SK-N-MC (cell line): ENCODE results near the gene SLC37A1.

Source experiments
- DNase-seq: peaks from one replicate; pipeline ENCODE4 v3.0.0-alpha.2; 2011; ENCODE audit warnings: low read depth, low spot score
- H3K27ac ChIP-seq: fragments of 200-600 bp; sonication (generic); 2 replicates; pipeline ENCODE4 v1.5.1; 2016; ENCODE audit warnings: mixed run types
- H3K36me3 ChIP-seq: fragments of 200-600 bp; sonication (generic); 2 replicates; pipeline ENCODE4 v1.6.1; 2017; ENCODE audit warnings: antibody characterized with exemption, low read length, mixed read lengths; ENCODE audit not compliant: insufficient read depth
- H3K4me3 ChIP-seq: fragments of 200-600 bp; sonication (generic); 2 replicates; pipeline ENCODE4 v1.5.1; 2016
- H3K9ac ChIP-seq: fragments of 200-600 bp; sonication (generic); 2 replicates; pipeline ENCODE4 v1.8.0; 2017; ENCODE audit warnings: mixed run types, mixed read lengths; ENCODE audit not compliant: insufficient read length
- H3K9me3 ChIP-seq: fragments of 200-600 bp; sonication (generic); 2 replicates; pipeline ENCODE4 v1.6.1; 2017; ENCODE audit warnings: low read depth, mild to moderate bottlenecking, antibody characterized with exemption, low read length, moderate library complexity, mixed read lengths
- EZH2 ChIP-seq: fragments of 200-600 bp; sonication (generic); IDR thresholded peaks from one replicate; pipeline ENCODE4 v1.6.1; 2017; ENCODE audit warnings: antibody characterized with exemption
- FOXP2 ChIP-seq: optimal IDR thresholded peaks from 2 replicates; pipeline ENCODE3; 2011; ENCODE audit warnings: mild to moderate bottlenecking, moderate library complexity; ENCODE audit not compliant: insufficient read depth; ENCODE audit errors: extremely low read length, control extremely low read depth
- POLR2AphosphoS5 ChIP-seq: IDR thresholded peaks from 2 replicates; pipeline ENCODE4 v1.6.1; 2012; ENCODE audit warnings: mild to moderate bottlenecking, low read depth, low read length, borderline replicate concordance

Gene SLC37A1

GRCh38 chr21:42475526-42476387 lies 37.9 kb upstream of the SLC37A1 start:
- H3K9me3 ChIP-seq = no peaks in the 10 kb centered on the region
- H3K36me3 ChIP-seq = no peaks in the 10 kb centered on the region
- no peak overlapping the region for H3K27ac ChIP-seq
- DNase-seq = no peak
- H3K4me3 ChIP-seq = no peak overlapping the region
- H3K9ac ChIP-seq = no peak overlapping the region
- TF ChIP-seq EZH2 = no peak
- no peak for TF ChIP-seq POLR2AphosphoS5
- TF ChIP-seq FOXP2 = no peak

GRCh38 chr21:42476388-42477331 lies 37.0 kb upstream of the SLC37A1 start:
- no peaks in the 10 kb centered on the region for H3K9me3 ChIP-seq
- no peak overlapping the region for H3K27ac ChIP-seq
- DNase-seq = no peak
- no peak overlapping the region for H3K9ac ChIP-seq
- H3K36me3 ChIP-seq = no peaks in the 10 kb centered on the region
- H3K4me3 ChIP-seq = no peak overlapping the region
- no peak for TF ChIP-seq EZH2
- no peak for TF ChIP-seq POLR2AphosphoS5
- TF ChIP-seq FOXP2 = no peak

- no peak overlapping the region for H3K9ac ChIP-seq
- H3K36me3 ChIP-seq = no peaks in the 10 kb centered on the region
- no peak overlapping the region for H3K27ac ChIP-seq
- no peaks in the 10 kb centered on the region for H3K9me3 ChIP-seq
- no peak for DNase-seq
- H3K4me3 ChIP-seq = no peak overlapping the region
- TF ChIP-seq POLR2AphosphoS5 (no peak), EZH2 (no peak), FOXP2 (no peak)
Observed at GRCh38 chr21:42478504-42478903, 35.1 kb upstream of the SLC37A1 start.

- no peak overlapping the region for H3K4me3 ChIP-seq
- TF ChIP-seq FOXP2 (no peak), EZH2 (no peak), POLR2AphosphoS5 (no peak)
- no peaks in the 10 kb centered on the region for H3K36me3 ChIP-seq
- no peak for DNase-seq
- H3K9ac ChIP-seq = no peak overlapping the region
- no peaks in the 10 kb centered on the region for H3K9me3 ChIP-seq
- H3K27ac ChIP-seq = no peak overlapping the region
Observed at GRCh38 chr21:42479582-42479981, 34.1 kb upstream of the SLC37A1 start.

- no peak overlapping the region for H3K27ac ChIP-seq
- no peak overlapping the region for H3K9ac ChIP-seq
- TF ChIP-seq POLR2AphosphoS5 (no peak), EZH2 (no peak), FOXP2 (no peak)
- H3K4me3 ChIP-seq = no peak overlapping the region
- no peak for DNase-seq
- H3K9me3 ChIP-seq = no peaks in the 10 kb centered on the region
- H3K36me3 ChIP-seq = no peaks in the 10 kb centered on the region
Observed at GRCh38 chr21:42480736-42481135, 32.9 kb upstream of the SLC37A1 start.

- TF ChIP-seq POLR2AphosphoS5 (no peak), EZH2 (no peak), FOXP2 (no peak)
- no peak overlapping the region for H3K9ac ChIP-seq
- no peaks in the 10 kb centered on the region for H3K36me3 ChIP-seq
- no peak for DNase-seq
- no peaks in the 10 kb centered on the region for H3K9me3 ChIP-seq
- H3K4me3 ChIP-seq = no peak overlapping the region
- no peak overlapping the region for H3K27ac ChIP-seq
Observed at GRCh38 chr21:42481169-42481568, 32.5 kb upstream of the SLC37A1 start.

GRCh38 chr21:42484966-42485365 lies 28.7 kb upstream of the SLC37A1 start:
- no peak overlapping the region for H3K4me3 ChIP-seq
- no peak overlapping the region for H3K27ac ChIP-seq
- H3K9me3 ChIP-seq = no peaks in the 10 kb centered on the region
- H3K9ac ChIP-seq = no peak overlapping the region
- no peaks in the 10 kb centered on the region for H3K36me3 ChIP-seq
- no peak for TF ChIP-seq EZH2
- TF ChIP-seq POLR2AphosphoS5 = no peak
- no peak for TF ChIP-seq FOXP2
- no peak for DNase-seq

GRCh38 chr21:42486072-42486471 lies 27.6 kb upstream of the SLC37A1 start:
- H3K9ac ChIP-seq = no peak overlapping the region
- H3K27ac ChIP-seq = no peak overlapping the region
- H3K4me3 ChIP-seq = no peak overlapping the region
- no peak for DNase-seq
- TF ChIP-seq FOXP2 = no peak
- no peak for TF ChIP-seq POLR2AphosphoS5
- no peak for TF ChIP-seq EZH2
- H3K9me3 ChIP-seq = no peaks in the 10 kb centered on the region
- H3K36me3 ChIP-seq = no peaks in the 10 kb centered on the region
